IMR-90 (cell line): ENCODE data around the gene MRGPRE. TPM values are rescaled to one million over a fixed set of nuclear protein-coding genes. Genes with fewer than 3 reads are reported as not detected.

Experiments used
- ATAC-seq: fragments of 200-7000 bp; cut with Tn5 transposase; 2 replicates; pipeline ENCODE4 v1.9.1; 2020; ENCODE audit warnings: low read depth, mild to moderate bottlenecking, moderate library complexity
- BruUV-seq: library from RNA; stranded (reverse); fragments of 400-500 nt; replicated peaks from 2 replicates; lab custom pipeline; 2021; lab: Mats Ljungman, UMichigan
- CTCF ChIA-PET: fragments of 300-600 bp; formaldehyde crosslinking; extraction: SDS; loops from one replicate; lab custom pipeline; 2021; ENCODE audit warnings: antibody characterized with exemption; lab: Yijun Ruan, JAX
- POLR2A ChIA-PET: fragments of 300-600 bp; sonication (Branson Sonifier 250); formaldehyde crosslinking; loops from one replicate; lab custom pipeline; 2022; ENCODE audit warnings: antibody characterized with exemption; ENCODE audit not compliant: unreplicated experiment; lab: Charles Lee
- DNase-seq: peaks from one replicate; pipeline ENCODE4 v3.0.0; 2013
- H2AFZ ChIP-seq: replicated peaks from 2 replicates; pipeline ENCODE3; 2013; ENCODE audit warnings: low read length, mild to moderate bottlenecking; ENCODE audit not compliant: poor library complexity
- H2AK5ac ChIP-seq: 2 replicates; pipeline ENCODE4 v1.6.1; 2013; ENCODE audit warnings: low read depth, low read length, inconsistent platforms
- H2AK9ac ChIP-seq: replicated peaks from 2 replicates; pipeline ENCODE3; 2013; ENCODE audit warnings: mild to moderate bottlenecking, low read depth, low read length, moderate library complexity; ENCODE audit not compliant: poor library complexity
- H2BK120ac ChIP-seq: 2 replicates; pipeline ENCODE4 v1.6.1; 2013; ENCODE audit warnings: low read depth, low read length, inconsistent platforms
- H2BK15ac ChIP-seq: 3 replicates; pipeline ENCODE4 v1.6.1; 2013; ENCODE audit warnings: low read depth, low read length, inconsistent platforms
- H2BK20ac ChIP-seq: 2 replicates; pipeline ENCODE4 v1.6.1; 2013; ENCODE audit warnings: low read depth, mild to moderate bottlenecking, inconsistent platforms, low read length, moderate library complexity
- H2BK5ac ChIP-seq: 2 replicates; pipeline ENCODE4 v1.6.1; 2013; ENCODE audit warnings: mild to moderate bottlenecking, low read depth, low read length, inconsistent platforms; ENCODE audit not compliant: poor library complexity, severe bottlenecking
- H3K14ac ChIP-seq: replicated peaks from 2 replicates; pipeline ENCODE4 v1.6.1; 2013; ENCODE audit warnings: low read depth, low read length, inconsistent platforms
- H3K18ac ChIP-seq: 2 replicates; pipeline ENCODE4 v1.6.1; 2013; ENCODE audit warnings: low read depth, low read length, control low read depth
- H3K23ac ChIP-seq: 2 replicates; pipeline ENCODE4 v1.6.1; 2013; ENCODE audit warnings: low read depth, low read length, inconsistent platforms
- H3K27ac ChIP-seq: 2 replicates; pipeline ENCODE4 v1.5.1; 2013; ENCODE audit warnings: mild to moderate bottlenecking, control low read depth, low read length; ENCODE audit not compliant: insufficient read depth
- H3K27me3 ChIP-seq: 2 replicates; pipeline ENCODE4 v1.6.1; 2013; ENCODE audit warnings: low read length; ENCODE audit not compliant: control insufficient read depth, insufficient read depth
- H3K36me3 ChIP-seq: 2 replicates; pipeline ENCODE4 v1.6.1; 2013; ENCODE audit warnings: low read length, mixed read lengths; ENCODE audit not compliant: control insufficient read depth, insufficient read depth
- H3K4ac ChIP-seq: 2 replicates; pipeline ENCODE4 v1.6.1; 2013; ENCODE audit warnings: low read depth, low read length, inconsistent platforms
- H3K4me1 ChIP-seq: 2 replicates; pipeline ENCODE4 v1.6.1; 2013; ENCODE audit warnings: low read length, mixed read lengths; ENCODE audit not compliant: control insufficient read depth, insufficient read depth
- H3K4me2 ChIP-seq: 2 replicates; pipeline ENCODE4 v1.6.1; 2013; ENCODE audit warnings: low read depth, mild to moderate bottlenecking, control low read depth, low read length, moderate library complexity
- H3K4me3 ChIP-seq: 2 replicates; pipeline ENCODE4 v1.5.1; 2013; ENCODE audit warnings: low read depth, mild to moderate bottlenecking, control low read depth, low read length, moderate library complexity; ENCODE audit not compliant: insufficient read depth
- H3K56ac ChIP-seq: 2 replicates; pipeline ENCODE4 v1.6.1; 2013; ENCODE audit warnings: low read length, inconsistent platforms; ENCODE audit not compliant: insufficient read depth; ENCODE audit errors: extremely low read depth
- H3K79me1 ChIP-seq, 2 experiments: 2 replicates each; pipeline ENCODE4 v1.6.1; 2013; ENCODE audit warnings: low read length in 2 of 2, inconsistent platforms in 1 of 2, low read depth in 1 of 2
- H3K9ac ChIP-seq: 2 replicates; pipeline ENCODE4 v1.6.1; 2013; ENCODE audit warnings: low read depth, low read length, control low read depth
- H3K9me1 ChIP-seq: 2 replicates; pipeline ENCODE4 v1.6.1; 2013; ENCODE audit warnings: low read length, inconsistent platforms; ENCODE audit not compliant: insufficient read depth
- H3K9me3 ChIP-seq: 2 replicates; pipeline ENCODE4 v1.6.1; 2013; ENCODE audit warnings: low read length; ENCODE audit not compliant: control insufficient read depth, insufficient read depth
- H4K20me1 ChIP-seq: 2 replicates; pipeline ENCODE4 v1.6.1; 2013; ENCODE audit warnings: low read length, inconsistent platforms; ENCODE audit not compliant: insufficient read depth
- H4K5ac ChIP-seq: 2 replicates; pipeline ENCODE4 v1.6.1; 2013; ENCODE audit warnings: mild to moderate bottlenecking, low read depth, low read length, control low read depth
- H4K8ac ChIP-seq, 2 experiments: 2 replicates each; pipeline ENCODE4 v1.6.1; 2013; ENCODE audit warnings: low read depth in 2 of 2, low read length in 2 of 2, control low read depth in 1 of 2, inconsistent platforms in 1 of 2
- H4K91ac ChIP-seq: 2 replicates; pipeline ENCODE4 v1.6.1; 2013; ENCODE audit warnings: low read depth, low read length, inconsistent platforms; ENCODE audit not compliant: insufficient read depth
- BHLHE40 ChIP-seq: fragments of 150-350 bp; IDR thresholded peaks from 2 replicates; pipeline ENCODE4 v1.6.1; 2016; ENCODE audit warnings: mild to moderate bottlenecking, low read depth, low read length
- CEBPB ChIP-seq: IDR thresholded peaks from 2 replicates; pipeline ENCODE4 v1.6.1; 2012; ENCODE audit warnings: low read depth, low read length, improper control_type of control experiment
- CHD1 ChIP-seq: IDR thresholded peaks from 2 replicates; pipeline ENCODE4 v1.6.1; 2012; ENCODE audit warnings: low read depth, low read length, improper control_type of control experiment
- MAZ ChIP-seq: IDR thresholded peaks from 2 replicates; pipeline ENCODE4 v1.6.1; 2012; ENCODE audit warnings: low read depth, mild to moderate bottlenecking, low read length, improper control_type of control experiment, moderate library complexity, borderline replicate concordance
- MXI1 ChIP-seq: IDR thresholded peaks from 2 replicates; pipeline ENCODE4 v1.6.1; 2012; ENCODE audit warnings: low read depth, mild to moderate bottlenecking, low read length, moderate library complexity, borderline replicate concordance
- RAD21 ChIP-seq: IDR thresholded peaks from 2 replicates; pipeline ENCODE4 v1.6.1; 2012; ENCODE audit warnings: low read length, improper control_type of control experiment
- RCOR1 ChIP-seq: IDR thresholded peaks from 2 replicates; pipeline ENCODE4 v1.6.1; 2012; ENCODE audit warnings: mild to moderate bottlenecking, low read length, improper control_type of control experiment; ENCODE audit not compliant: insufficient replicate concordance
- WGBS, 2 experiments: methylation state at CpG; one replicate each; pipeline versions ENCODE4 v1.1.5 to v1.1.7; 2013; ENCODE audit warnings: missing lambda C conversion rate in 2 of 2; ENCODE audit not compliant: insufficient read length in 1 of 2; ENCODE audit errors: extremely low coverage in 2 of 2; 5-methylcytosine and 5-hydroxymethylcytosine counted together
- dilution Hi-C: fragments of 300-500 bp; cut with HindIII; formaldehyde crosslinking; loops from one replicate; pipeline ENCODE4 v1.14.3; 2018; ENCODE audit warnings: low sequenced_read_pairs; ENCODE audit not compliant: unreplicated experiment
- in situ Hi-C: fragments of 300-500 bp; cut with MboI; formaldehyde crosslinking; loops from 3 replicates; pipeline ENCODE4 v1.14.3; 2019; ENCODE audit warnings: low sequenced_read_pairs, inconsistent platforms, mixed read lengths
- intact Hi-C: fragments of 100-400 bp; cut with micrococcal nuclease; formaldehyde crosslinking; loops from 2 replicates; pipeline ENCODE4 v1.10.0; 2022
- polyA plus RNA-seq, 3 experiments: library from polyadenylated mRNA; depleted of rRNA; stranded (reverse); fragments of >200 nt; gene quantifications; 2 replicates each; pipeline ENCODE4 v1.2.3, GENCODE V29; 2012; ENCODE audit warnings: low replicate concordance in 1 of 3
- total RNA-seq: library from RNA; depleted of rRNA; stranded (reverse); fragments of >200 nt; gene quantifications from 2 replicates; pipeline ENCODE4 v1.2.3, GENCODE V29; 2012
- TF ChIP-seq, protein P1 (sequence below): fragments of 150-350 bp; IDR thresholded peaks from 2 replicates; pipeline ENCODE4 v1.6.1; 2017; ENCODE audit warnings: mild to moderate bottlenecking, antibody characterized with exemption, low read length, low read depth
- TF ChIP-seq, protein P2 (sequence below): conservative IDR thresholded peaks from 2 replicates; pipeline ENCODE4 v1.5.1; 2012; ENCODE audit warnings: mild to moderate bottlenecking, low read depth, low read length, improper control_type of control experiment
- TF ChIP-seq, protein P3 (sequence below): fragments of 150-350 bp; IDR thresholded peaks from 2 replicates; pipeline ENCODE4 v1.6.1; 2016; ENCODE audit warnings: low read depth, mild to moderate bottlenecking, low read length, moderate library complexity, borderline replicate concordance

Gene MRGPRE
- total and polyA plus RNA-seq, 2 of the 4 experiments (the other 2 are of a cell fraction) = not detected

DNA sequence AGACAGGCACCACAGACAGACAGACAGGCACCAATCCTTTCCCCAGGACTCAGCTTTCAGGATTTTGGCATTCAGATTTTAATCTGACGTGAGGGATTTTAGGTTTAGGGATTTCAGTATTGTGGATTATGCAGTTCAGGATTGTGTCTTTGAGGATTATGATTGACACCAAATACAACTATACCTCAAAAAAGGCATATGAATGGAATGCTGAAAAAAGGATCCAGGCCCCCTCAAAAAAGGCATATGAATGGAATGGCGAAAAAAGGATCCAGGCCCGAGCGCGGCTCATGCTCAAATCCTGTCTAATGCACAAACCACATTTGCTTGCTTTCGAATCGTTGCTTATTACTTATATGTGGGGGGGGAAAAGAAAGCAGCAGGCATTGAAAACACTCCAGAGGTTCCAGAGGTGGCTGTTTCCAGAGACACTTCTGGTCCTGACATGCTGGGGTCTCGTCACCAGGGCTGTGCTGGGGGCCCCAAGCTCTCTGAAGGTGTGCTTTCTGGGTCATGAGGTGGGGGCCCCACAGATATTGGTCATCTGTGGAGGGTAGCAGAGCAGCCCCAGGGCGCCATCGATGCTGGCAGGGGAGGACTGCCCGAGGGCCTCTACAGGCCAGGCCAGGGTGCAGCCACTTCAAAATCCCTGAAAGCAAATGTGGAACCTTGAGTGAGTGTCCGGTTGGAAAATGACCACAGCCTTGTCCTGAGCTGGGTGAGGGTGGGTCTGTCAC, 50.3 kb downstream of the MRGPRE start:
- H3K27ac ChIP-seq = no peak overlapping the region
- no peak overlapping the region for H2AK9ac ChIP-seq
- WGBS, 2 experiments = 88% methylated on average over 4 of the region's 12 CpGs; no CpG with 5 or more reads in 1 of the 2 experiments
- no peak overlapping the region for H2BK15ac ChIP-seq
- H3K14ac ChIP-seq = no peak overlapping the region
- H3K4me1 ChIP-seq = 0 out of 2 replicates have a peak, but pooled peaks cover 2% of the 10 kb centered on the region
- no peak for DNase-seq
- in situ Hi-C loops (no loop called here), intact Hi-C loops (no loop called here), dilution Hi-C loops (no loop called here)
- no peak overlapping the region for H2AK5ac ChIP-seq
- H3K36me3 ChIP-seq = no peaks in the 10 kb centered on the region
- H3K4me2 ChIP-seq = no peak overlapping the region
- H3K9ac ChIP-seq = no peak overlapping the region
- no peak overlapping the region for H3K23ac ChIP-seq
- ChIA-PET CTCF (no interaction called here), POLR2A (no interaction called here)
- H4K20me1 ChIP-seq = no peaks in the 10 kb centered on the region
- TF ChIP-seq MAZ (no peak), CEBPB (no peak), RAD21 (no peak), CHD1 (no peak), BHLHE40 (no peak), RCOR1 (no peak), MXI1 (no peak)
- TF ChIP-seq, protein P1, sequence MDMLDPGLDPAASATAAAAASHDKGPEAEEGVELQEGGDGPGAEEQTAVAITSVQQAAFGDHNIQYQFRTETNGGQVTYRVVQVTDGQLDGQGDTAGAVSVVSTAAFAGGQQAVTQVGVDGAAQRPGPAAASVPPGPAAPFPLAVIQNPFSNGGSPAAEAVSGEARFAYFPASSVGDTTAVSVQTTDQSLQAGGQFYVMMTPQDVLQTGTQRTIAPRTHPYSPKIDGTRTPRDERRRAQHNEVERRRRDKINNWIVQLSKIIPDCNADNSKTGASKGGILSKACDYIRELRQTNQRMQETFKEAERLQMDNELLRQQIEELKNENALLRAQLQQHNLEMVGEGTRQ = no peak
- TF ChIP-seq, protein P2, sequence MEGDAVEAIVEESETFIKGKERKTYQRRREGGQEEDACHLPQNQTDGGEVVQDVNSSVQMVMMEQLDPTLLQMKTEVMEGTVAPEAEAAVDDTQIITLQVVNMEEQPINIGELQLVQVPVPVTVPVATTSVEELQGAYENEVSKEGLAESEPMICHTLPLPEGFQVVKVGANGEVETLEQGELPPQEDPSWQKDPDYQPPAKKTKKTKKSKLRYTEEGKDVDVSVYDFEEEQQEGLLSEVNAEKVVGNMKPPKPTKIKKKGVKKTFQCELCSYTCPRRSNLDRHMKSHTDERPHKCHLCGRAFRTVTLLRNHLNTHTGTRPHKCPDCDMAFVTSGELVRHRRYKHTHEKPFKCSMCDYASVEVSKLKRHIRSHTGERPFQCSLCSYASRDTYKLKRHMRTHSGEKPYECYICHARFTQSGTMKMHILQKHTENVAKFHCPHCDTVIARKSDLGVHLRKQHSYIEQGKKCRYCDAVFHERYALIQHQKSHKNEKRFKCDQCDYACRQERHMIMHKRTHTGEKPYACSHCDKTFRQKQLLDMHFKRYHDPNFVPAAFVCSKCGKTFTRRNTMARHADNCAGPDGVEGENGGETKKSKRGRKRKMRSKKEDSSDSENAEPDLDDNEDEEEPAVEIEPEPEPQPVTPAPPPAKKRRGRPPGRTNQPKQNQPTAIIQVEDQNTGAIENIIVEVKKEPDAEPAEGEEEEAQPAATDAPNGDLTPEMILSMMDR = no peak
- TF ChIP-seq, protein P3, sequence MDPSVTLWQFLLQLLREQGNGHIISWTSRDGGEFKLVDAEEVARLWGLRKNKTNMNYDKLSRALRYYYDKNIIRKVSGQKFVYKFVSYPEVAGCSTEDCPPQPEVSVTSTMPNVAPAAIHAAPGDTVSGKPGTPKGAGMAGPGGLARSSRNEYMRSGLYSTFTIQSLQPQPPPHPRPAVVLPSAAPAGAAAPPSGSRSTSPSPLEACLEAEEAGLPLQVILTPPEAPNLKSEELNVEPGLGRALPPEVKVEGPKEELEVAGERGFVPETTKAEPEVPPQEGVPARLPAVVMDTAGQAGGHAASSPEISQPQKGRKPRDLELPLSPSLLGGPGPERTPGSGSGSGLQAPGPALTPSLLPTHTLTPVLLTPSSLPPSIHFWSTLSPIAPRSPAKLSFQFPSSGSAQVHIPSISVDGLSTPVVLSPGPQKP = no peak
- H4K5ac ChIP-seq = no peak overlapping the region
- no peaks in the 10 kb centered on the region; the same call in 1 of the 2 replicates for H3K9me3 ChIP-seq
- H2AFZ ChIP-seq = no peak overlapping the region
- no peak overlapping the region for H3K56ac ChIP-seq
- no peak overlapping the region for H2BK120ac ChIP-seq
- H3K9me1 ChIP-seq = no peaks in the 10 kb centered on the region
- H4K91ac ChIP-seq = no peak overlapping the region
- no peak overlapping the region for H2BK20ac ChIP-seq
- BruUV-seq = no TSS peak
- H3K18ac ChIP-seq = no peak overlapping the region
- no peak for ATAC-seq
- peaks cover 20% of the 10 kb centered on the region for H3K27me3 ChIP-seq
- no peak overlapping the region for H4K8ac ChIP-seq
- no peak overlapping the region for H3K4ac ChIP-seq
- H2BK5ac ChIP-seq = no peak overlapping the region
- no peak overlapping the region for H3K4me3 ChIP-seq
- no peaks in the 10 kb centered on the region for H3K79me1 ChIP-seq
